GM23338 (cell line): ENCODE measurements around the gene ZBP1. TPM values are rescaled to one million over a fixed set of nuclear protein-coding genes. Genes with fewer than 3 reads are reported as not detected.

Experiments used
- ATAC-seq: fragments of 200-7000 bp; cut with Tn5 transposase; 3 replicates; pipeline ENCODE4 v1.9.1; 2020
- DNase-seq: peaks from one replicate; pipeline ENCODE4 v3.0.0-alpha.2; 2015; ENCODE audit warnings: low spot score
- H2AFZ ChIP-seq: fragments of 200-600 bp; sonication (generic); 2 replicates; pipeline ENCODE4 v1.8.0; 2016; ENCODE audit warnings: antibody characterized with exemption, mild to moderate bottlenecking, moderate library complexity
- H3F3A ChIP-seq: fragments of 200-600 bp; sonication (generic); replicated peaks from 2 replicates; pipeline ENCODE4 v1.8.0; 2017; ENCODE audit warnings: antibody characterized with exemption, mixed run types, low read depth
- H3K27ac ChIP-seq: fragments of 200-600 bp; sonication (generic); 2 replicates; pipeline ENCODE4 v1.6.1; 2016; ENCODE audit warnings: low read depth
- H3K27me3 ChIP-seq: fragments of 200-600 bp; sonication (generic); 2 replicates; pipeline ENCODE4 v1.8.0; 2016; ENCODE audit warnings: mild to moderate bottlenecking, mixed run types, moderate library complexity; ENCODE audit not compliant: insufficient read depth
- H3K36me3 ChIP-seq: fragments of 200-600 bp; sonication (generic); 2 replicates; pipeline ENCODE4 v1.8.0; 2016; ENCODE audit warnings: mild to moderate bottlenecking; ENCODE audit not compliant: insufficient read depth
- H3K4me1 ChIP-seq: fragments of 200-600 bp; sonication (generic); 2 replicates; pipeline ENCODE4 v1.8.0; 2016; ENCODE audit warnings: mild to moderate bottlenecking, moderate library complexity; ENCODE audit not compliant: insufficient read depth
- H3K4me2 ChIP-seq: fragments of 200-600 bp; sonication (generic); 2 replicates; pipeline ENCODE4 v1.7.1; 2017; ENCODE audit warnings: mixed run types
- H3K4me3 ChIP-seq: fragments of 200-600 bp; sonication (generic); 2 replicates; pipeline ENCODE4 v1.6.1; 2016; ENCODE audit warnings: mixed run types
- H3K79me2 ChIP-seq: fragments of 200-600 bp; sonication (generic); replicated peaks from 2 replicates; pipeline ENCODE4 v1.8.0; 2017; ENCODE audit warnings: mild to moderate bottlenecking; ENCODE audit not compliant: insufficient read depth
- H3K9me2 ChIP-seq: fragments of 200-600 bp; sonication (generic); 2 replicates; pipeline ENCODE4 v1.8.0; 2017; ENCODE audit not compliant: insufficient read depth
- H4K20me1 ChIP-seq: fragments of 200-600 bp; sonication (generic); replicated peaks from 2 replicates; pipeline ENCODE4 v1.8.0; 2017; ENCODE audit warnings: mild to moderate bottlenecking; ENCODE audit not compliant: insufficient read depth
- H3K27ac Mint-ChIP-seq: 2 replicates; pipeline ENCODE4 v1.8.0; 2020; ENCODE audit warnings: inconsistent platforms, mild to moderate bottlenecking, moderate library complexity, mixed read lengths
- H3K27me3 Mint-ChIP-seq: 3 replicates; pipeline ENCODE4 v1.8.0; 2022; ENCODE audit warnings: low read depth, mild to moderate bottlenecking, moderate library complexity, mixed read lengths, inconsistent platforms; ENCODE audit not compliant: insufficient read depth, poor library complexity
- H3K36me3 Mint-ChIP-seq: 3 replicates; pipeline ENCODE4 v1.8.0; 2021; ENCODE audit warnings: low read depth, mild to moderate bottlenecking, inconsistent platforms, moderate library complexity, mixed read lengths
- H3K4me1 Mint-ChIP-seq: 3 replicates; pipeline ENCODE4 v1.8.0; 2020; ENCODE audit warnings: mild to moderate bottlenecking, inconsistent platforms, mixed read lengths
- H3K4me3 Mint-ChIP-seq: 3 replicates; pipeline ENCODE4 v1.8.0; 2021; ENCODE audit warnings: moderate library complexity, mild to moderate bottlenecking, inconsistent platforms, mixed read lengths
- H3K9me3 Mint-ChIP-seq: 3 replicates; pipeline ENCODE4 v1.8.0; 2020; ENCODE audit warnings: moderate library complexity, mild to moderate bottlenecking, inconsistent platforms, mixed read lengths
- CREB1 ChIP-seq: fragments of 250-450 bp; sonication (Bioruptor Pico); IDR thresholded peaks from 2 replicates; pipeline ENCODE4 v1.5.0; 2020; ENCODE audit warnings: low read depth, mild to moderate bottlenecking, moderate library complexity
- CTCF ChIP-seq, 2 experiments: fragments of 200-600 bp in 1 of 2; sonication (generic) in 1 of 2; conservative IDR thresholded peaks; 2 replicates each; pipeline versions ENCODE4 v1.5.1 to v1.6.1; 2016 to 2017; ENCODE audit warnings: antibody characterized with exemption in 2 of 2, low read depth in 2 of 2, mild to moderate bottlenecking in 2 of 2, moderate library complexity in 1 of 2
- EZH2 ChIP-seq: fragments of 200-600 bp; sonication (generic); IDR thresholded peaks from one replicate; pipeline ENCODE4 v1.8.0; 2017; ENCODE audit warnings: antibody characterized with exemption, mild to moderate bottlenecking, low read depth; ENCODE audit not compliant: unreplicated experiment
- EZH2phosphoT487 ChIP-seq: fragments of 200-600 bp; sonication (generic); IDR thresholded peaks from one replicate; pipeline ENCODE4 v1.8.1; 2018; ENCODE audit warnings: antibody characterized with exemption; ENCODE audit not compliant: unreplicated experiment
- JUNB ChIP-seq: IDR thresholded peaks from one replicate; pipeline ENCODE4 v1.6.1; 2016; ENCODE audit warnings: antibody characterized with exemption; ENCODE audit not compliant: unreplicated experiment
- NANOG ChIP-seq: IDR thresholded peaks from 2 replicates; pipeline ENCODE4 v1.6.1; 2016; ENCODE audit warnings: antibody characterized with exemption, borderline replicate concordance
- POLR2AphosphoS5 ChIP-seq: IDR thresholded peaks from 2 replicates; pipeline ENCODE4 v1.6.1; 2016; ENCODE audit warnings: antibody characterized with exemption, low read depth
- REST ChIP-seq: IDR thresholded peaks from one replicate; pipeline ENCODE4 v1.6.1; 2018; ENCODE audit warnings: antibody characterized with exemption; ENCODE audit not compliant: unreplicated experiment
- STAT1 ChIP-seq: IDR thresholded peaks from one replicate; pipeline ENCODE4 v1.6.1; 2016; ENCODE audit warnings: antibody characterized with exemption; ENCODE audit not compliant: unreplicated experiment
- ZNF114 ChIP-seq: fragments of 250-450 bp; sonication (Bioruptor Pico); IDR thresholded peaks from 2 replicates; pipeline ENCODE4 v1.5.0; 2020; ENCODE audit warnings: mild to moderate bottlenecking, moderate library complexity
- ZNF331 ChIP-seq: fragments of 250-450 bp; sonication (Bioruptor Pico); IDR thresholded peaks from 2 replicates; pipeline ENCODE4 v1.5.0; 2020; ENCODE audit warnings: low read depth, mild to moderate bottlenecking, moderate library complexity
- ZNF462 ChIP-seq: fragments of 250-450 bp; sonication (Bioruptor Pico); IDR thresholded peaks from 2 replicates; pipeline ENCODE4 v1.5.0; 2020; ENCODE audit warnings: mild to moderate bottlenecking, moderate library complexity
- polyA plus RNA-seq: library from polyadenylated mRNA; unstranded; fragments of >200 nt; fragmentation: Nextera tagmentation; extraction: Ambion mirVana; gene quantifications from 2 replicates; pipeline ENCODE4 v1.2.1, GENCODE V29; 2016
- total RNA-seq: library from RNA; depleted of rRNA; stranded (reverse); fragments of >200 nt; shearing (Covaris generic); gene quantifications from 2 replicates; pipeline ENCODE4 v1.2.3, GENCODE V29; 2014
- TF ChIP-seq, protein P1 (sequence below): IDR thresholded peaks from 2 replicates; pipeline ENCODE4 v1.6.1; 2016; ENCODE audit warnings: antibody characterized with exemption

Gene ZBP1
- total and polyA plus RNA-seq, 2 experiments from 2014 or later: not detected

DNA sequence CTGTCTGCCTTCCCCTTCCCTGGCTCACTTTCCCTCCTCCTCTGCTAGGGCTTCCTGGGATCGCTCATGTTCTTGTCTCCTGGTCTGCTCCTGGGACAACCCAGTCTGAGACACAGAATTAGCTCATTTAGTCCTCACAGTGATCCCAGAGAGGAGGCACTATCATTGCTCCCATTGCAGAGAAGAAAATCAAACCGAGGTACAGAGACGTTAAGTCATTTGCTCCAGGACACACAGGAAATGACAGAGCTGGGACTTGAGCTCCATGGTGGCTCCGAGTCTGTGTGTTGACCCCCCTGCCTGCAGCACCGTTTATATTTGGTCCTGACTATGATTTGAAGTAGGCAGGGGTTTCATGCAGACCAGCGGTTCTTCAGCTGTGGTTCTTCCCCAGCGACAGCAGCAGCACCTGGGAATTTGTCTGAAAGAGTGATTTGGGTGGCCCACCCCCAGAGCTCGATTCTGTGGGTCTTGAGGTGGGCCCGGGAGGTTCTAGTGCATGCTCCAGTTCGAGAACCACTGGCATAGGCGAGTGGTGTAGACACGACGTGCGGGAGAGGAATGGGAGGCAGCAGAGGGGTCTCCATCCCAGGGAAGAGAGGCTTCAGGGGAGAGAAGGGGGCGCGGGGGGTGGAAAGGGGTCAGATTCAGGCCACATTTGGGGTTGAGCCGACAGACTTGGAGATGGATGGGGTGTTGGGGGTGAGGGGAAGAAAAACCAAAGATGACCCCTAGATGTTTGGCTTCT is 34.6 kb downstream of the ZBP1 start:
- peaks cover 7% of the 10 kb centered on the region for H3K4me1 Mint-ChIP-seq
- H2AFZ ChIP-seq: no peak overlapping the region

More for the DNA sequence above, 34.6 kb downstream of the ZBP1 start:
- TF ChIP-seq CREB1 (CRISPR knock-in tag): no peak
- no peak for TF ChIP-seq NANOG
- TF ChIP-seq EZH2phosphoT487: no peak
- TF ChIP-seq STAT1: no peak
- TF ChIP-seq REST: no peak
- no peak for TF ChIP-seq ZNF331 (CRISPR knock-in tag)
- TF ChIP-seq, protein P1, sequence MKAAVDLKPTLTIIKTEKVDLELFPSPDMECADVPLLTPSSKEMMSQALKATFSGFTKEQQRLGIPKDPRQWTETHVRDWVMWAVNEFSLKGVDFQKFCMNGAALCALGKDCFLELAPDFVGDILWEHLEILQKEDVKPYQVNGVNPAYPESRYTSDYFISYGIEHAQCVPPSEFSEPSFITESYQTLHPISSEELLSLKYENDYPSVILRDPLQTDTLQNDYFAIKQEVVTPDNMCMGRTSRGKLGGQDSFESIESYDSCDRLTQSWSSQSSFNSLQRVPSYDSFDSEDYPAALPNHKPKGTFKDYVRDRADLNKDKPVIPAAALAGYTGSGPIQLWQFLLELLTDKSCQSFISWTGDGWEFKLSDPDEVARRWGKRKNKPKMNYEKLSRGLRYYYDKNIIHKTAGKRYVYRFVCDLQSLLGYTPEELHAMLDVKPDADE: no peak
- TF ChIP-seq JUNB: no peak
- no peak for TF ChIP-seq CTCF (conservative IDR thresholded peaks at IDR 0.05; ENCODE audit: low read depth in 2 of 2)
- TF ChIP-seq EZH2: no peak
- no peak for TF ChIP-seq ZNF462 (CRISPR knock-in tag)
- no peak for TF ChIP-seq ZNF114 (CRISPR knock-in tag)
- TF ChIP-seq POLR2AphosphoS5: no peak
- Histone ChIP-seq H3K4me1 (no peaks in the 10 kb centered on the region), H3K79me2 (no peaks in the 10 kb centered on the region), H3K4me3 (no peak overlapping the region), H3K9me2 (no peaks in the 10 kb centered on the region), H3K4me2 (no peak overlapping the region), H3K27ac (no peak overlapping the region), H4K20me1 (no peaks in the 10 kb centered on the region), H3K27me3 (no peaks in the 10 kb centered on the region), H3F3A (no peaks in the 10 kb centered on the region), H3K36me3 (no peaks in the 10 kb centered on the region)
- Mint-ChIP-seq H3K27ac (no peak overlapping the region), H3K9me3 (peaks cover 12% of the 10 kb centered on the region; the same call in 2 of the 3 replicates), H3K36me3 (no peaks in the 10 kb centered on the region), H3K27me3 (peaks cover 20% of the 10 kb centered on the region), H3K4me3 (no peak overlapping the region)
- DNase-seq (no peak), ATAC-seq (no peak)
